Stimulated activated CD8-positive, alpha-beta memory T cell treated with anti-CD3 and anti-CD28 coated beads, Interleukin-7, amount 100 ng/mL, for 1 hour (primary cell): Measurements from ENCODE around the gene MT1A.
A peak's percentile ranks its signal among the peaks of the same experiment; 100 is the strongest.
"Not testable (repeated sequence)": the region's sequence is repeated elsewhere in the genome, so short reads cannot be mapped to it uniquely, and the experiment has no call there.

Experiments
- DNase-seq, 2 donors: peaks; one replicate each; pipeline ENCODE4 v3.0.0-alpha.2; 2020; ENCODE audit warnings: low read depth in 2 of 2

MT1A gene

DNA sequence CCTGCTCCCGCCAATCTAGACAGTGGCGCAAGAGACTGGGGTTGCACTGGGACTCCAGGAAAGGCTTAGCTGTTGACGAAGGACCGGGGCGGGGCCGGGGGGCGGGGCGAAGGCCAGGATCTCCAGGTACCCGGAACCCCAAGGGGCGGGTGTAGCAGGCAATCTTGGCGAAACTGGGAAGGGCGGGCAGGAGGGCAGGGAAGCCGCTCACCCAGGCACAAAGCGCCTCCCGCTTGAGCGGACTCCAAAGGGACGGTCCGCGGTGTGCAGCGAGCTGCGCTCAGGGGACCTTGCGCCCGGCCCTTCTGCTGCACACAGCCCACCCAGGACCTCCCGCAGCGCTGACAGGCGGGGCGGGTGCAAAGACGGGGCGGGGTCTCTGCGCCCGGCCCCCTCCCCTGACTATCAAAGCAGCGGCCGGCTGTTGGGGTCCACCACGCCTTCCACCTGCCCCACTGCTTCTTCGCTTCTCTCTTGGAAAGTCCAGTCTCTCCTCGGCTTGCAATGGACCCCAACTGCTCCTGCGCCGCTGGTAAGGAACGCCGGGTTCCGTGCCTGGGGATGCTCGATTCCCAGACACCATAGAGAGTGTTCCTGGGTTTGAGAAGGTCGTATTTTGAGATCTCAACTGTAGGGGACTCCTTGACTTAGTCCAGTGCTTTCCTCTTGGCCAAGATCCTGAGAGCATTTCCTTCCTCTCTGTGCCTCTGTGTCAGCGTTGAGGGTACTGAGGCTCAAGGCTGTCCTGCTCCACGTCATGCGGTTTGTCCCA, 19.3 kb downstream of the MT1A start, which contains the start of gene MT1F:
MT1F (plus strand) TSS at position 405 of the 772 bp plus-strand sequence; CDS start at position 505, 100 bp downstream.
- DNase-seq, result peak; percentile 35 to 52

DNA sequence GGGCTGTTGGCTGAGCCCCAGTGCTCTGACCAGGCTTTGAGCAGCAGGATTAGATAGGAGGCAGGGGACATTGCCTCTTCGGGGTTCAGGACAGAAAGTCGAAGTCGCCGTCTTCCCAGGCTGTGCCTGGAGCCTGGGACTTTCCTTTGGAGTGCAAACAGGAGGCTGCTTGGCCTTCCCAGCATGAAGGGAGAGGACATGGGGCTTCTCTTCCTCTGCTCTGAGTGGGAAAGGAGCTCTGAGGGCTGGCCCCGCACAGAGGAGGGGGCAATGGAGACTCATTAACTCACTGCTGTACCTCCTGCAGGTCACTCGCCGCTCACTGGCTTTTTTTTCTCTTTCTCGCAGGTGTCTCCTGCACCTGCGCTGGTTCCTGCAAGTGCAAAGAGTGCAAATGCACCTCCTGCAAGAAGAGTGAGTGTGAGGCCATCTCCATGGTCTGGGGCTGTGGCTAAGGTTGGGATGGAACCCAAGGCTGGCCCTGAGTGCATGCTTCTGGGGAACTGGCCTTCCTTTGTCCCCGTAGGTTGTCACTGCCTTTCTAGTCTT, 19.9 kb downstream of the MT1A start:
- DNase-seq, result no peak

DNA sequence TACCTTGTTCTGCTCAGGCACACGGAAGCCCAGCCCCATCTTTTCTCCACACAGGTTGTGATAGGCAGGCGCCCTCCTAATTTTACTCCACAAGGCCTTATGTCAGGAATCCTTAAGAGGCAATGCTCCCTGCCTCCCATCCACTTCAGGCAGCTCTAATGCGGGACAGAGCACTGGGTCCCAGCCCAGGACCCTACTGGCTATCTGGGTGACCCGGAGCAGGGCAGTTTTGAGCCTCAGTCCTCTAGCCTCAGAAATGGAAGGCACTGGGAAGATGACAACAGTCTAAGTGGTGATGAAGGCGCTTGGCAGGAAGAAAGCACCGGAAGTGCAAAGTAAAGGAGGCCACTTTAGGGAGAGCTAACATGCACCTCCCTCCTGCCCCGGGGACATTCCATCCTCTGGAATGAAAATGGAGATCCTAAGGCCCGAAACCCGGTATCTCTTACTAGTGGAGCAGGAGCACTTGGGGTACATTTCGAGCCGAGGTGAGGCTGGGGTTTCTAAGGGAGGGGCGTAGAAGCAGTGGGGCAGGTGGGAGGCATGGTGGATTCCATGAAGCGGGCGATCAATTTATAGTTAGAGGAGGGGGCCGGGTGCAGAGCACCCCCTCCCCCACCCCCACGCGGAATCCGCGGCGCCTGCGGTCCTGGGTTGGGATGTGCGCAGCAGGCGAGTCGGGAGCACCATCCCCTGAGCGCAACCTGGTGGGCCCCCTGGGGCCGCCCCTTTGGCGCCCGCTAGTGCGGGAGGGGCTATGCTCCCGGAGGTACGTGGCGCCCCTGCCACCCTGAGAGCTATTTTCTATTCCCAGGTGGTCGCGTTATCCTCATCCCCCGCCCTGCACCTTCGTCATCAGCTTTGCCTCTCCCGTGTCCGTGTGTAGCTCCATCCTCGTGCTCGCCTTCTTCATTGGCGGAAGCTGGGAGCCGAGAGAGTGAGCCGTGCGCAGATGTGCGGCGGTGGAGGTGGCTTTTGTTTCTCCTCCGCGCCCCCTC, 24.2 kb downstream of the MT1A start:
- DNase-seq, result no peak

DNA sequence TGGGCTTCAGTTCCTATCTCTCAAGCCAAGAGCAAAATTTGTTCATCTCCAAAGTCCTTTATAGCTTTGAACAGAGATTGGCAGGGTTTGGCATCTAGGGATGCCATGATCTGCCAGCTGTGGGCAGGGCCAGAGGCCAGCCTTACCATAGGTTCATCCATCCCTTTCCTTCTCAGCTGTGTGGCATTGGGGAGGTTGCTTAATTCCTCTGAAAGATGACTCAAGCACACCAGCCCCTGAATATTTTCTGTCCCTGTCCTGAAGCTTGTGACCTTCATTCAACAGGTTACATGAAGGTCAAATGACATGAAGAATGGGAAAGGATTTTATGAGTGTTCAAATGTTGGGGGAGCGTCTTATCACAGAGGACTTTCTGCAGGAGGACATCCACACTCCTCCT, 26.0 kb downstream of the MT1A start:
- no peak for DNase-seq

DNA sequence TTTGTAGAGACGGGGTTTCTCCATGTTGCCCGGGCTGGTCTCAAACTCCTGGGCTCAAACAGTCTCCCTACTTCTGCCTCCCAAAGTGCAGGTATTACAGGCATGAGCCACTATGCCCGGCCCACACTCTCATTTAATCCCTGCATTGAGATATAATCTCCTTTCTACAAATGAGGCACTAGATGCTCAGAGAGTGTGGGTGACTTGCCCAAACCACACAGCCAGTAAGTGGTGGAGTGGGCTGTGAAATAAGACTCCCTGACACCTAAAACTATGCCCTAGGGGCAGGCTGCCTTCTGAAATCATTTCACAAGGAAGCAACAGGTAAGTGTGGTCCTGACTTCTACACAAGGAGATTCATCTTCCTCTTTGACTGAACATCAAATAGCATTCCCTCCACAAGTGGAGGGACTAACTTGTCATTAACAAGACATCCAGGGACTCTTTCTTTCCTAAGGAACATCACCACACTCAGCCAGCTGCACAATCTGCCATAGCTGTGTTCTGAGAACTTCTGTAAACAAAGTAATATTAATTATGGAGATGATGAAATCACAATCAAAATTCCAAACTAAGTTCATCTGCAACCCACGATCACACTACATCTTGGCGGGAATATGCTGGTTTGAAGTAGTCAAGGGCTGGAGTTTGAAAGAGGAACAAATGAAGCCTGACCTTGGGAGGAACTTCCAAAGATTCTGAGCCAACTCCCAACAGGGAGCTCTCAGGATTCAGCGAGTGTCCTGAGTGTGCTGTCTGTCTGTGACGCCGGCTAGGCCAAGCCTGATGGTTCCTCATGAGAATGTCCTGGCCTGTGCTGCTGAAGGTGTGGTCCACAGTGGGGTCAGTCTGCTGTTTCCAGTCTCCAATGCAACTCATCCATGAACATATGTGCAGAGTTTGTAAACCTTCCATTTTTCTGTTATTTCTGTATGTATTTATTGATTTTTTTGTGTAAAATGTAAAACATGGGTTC, 27.1 kb downstream of the MT1A start:
- DNase-seq, result not testable (repeated sequence)

DNA sequence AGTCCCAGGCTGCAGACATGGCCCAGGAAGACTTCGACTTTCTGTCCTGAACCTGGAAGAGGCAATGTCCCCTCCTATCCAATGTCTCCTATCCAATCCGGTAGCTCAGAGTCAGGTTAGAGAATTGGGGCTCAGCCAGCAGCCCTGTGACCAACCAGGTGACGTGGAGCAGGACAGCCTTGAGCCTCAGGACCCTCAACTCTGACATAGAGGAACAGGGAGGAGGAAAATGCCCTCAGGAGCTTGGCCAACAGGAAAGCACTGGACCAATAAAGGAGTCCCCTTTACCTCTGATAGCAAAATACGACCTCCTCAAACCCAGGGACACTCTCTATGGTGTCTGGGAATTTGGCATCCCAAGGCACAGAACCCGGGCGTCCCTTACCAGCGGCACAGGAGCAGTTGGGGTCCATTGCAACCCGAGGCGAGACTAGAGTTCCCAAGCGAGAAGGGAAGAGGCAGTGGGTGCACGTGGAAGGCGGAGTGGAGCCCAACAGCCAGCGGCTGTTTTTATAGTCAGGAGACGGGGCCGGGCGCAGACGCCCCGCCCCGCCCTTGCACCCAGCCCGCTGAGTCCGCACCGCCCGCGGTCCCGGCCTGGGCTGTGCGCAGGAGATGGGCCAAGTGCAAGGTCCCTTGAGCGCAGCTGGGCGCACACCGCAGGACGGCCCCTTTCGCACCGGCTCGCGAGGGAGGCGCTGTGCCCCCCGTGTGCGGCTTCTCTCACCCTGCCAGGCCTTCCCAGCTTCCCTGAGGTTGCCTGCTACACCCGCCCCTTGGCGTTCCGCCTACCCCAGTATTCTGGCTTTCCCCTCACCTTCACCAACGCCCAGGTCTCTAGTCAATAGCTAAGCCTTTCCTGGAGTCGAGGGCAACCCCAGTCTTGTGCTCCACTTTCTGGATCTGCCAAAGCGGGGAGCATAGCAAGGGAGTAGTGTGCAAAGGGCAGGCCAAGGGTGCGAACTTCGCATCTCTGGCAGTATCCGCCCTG, 29.4 kb downstream of the MT1A start, which contains the start of gene MT1G:
MT1G (minus strand) TSS at position 485 of the 991 bp plus-strand sequence; CDS start at position 413, 72 bp downstream.
- no peak for DNase-seq

DNA sequence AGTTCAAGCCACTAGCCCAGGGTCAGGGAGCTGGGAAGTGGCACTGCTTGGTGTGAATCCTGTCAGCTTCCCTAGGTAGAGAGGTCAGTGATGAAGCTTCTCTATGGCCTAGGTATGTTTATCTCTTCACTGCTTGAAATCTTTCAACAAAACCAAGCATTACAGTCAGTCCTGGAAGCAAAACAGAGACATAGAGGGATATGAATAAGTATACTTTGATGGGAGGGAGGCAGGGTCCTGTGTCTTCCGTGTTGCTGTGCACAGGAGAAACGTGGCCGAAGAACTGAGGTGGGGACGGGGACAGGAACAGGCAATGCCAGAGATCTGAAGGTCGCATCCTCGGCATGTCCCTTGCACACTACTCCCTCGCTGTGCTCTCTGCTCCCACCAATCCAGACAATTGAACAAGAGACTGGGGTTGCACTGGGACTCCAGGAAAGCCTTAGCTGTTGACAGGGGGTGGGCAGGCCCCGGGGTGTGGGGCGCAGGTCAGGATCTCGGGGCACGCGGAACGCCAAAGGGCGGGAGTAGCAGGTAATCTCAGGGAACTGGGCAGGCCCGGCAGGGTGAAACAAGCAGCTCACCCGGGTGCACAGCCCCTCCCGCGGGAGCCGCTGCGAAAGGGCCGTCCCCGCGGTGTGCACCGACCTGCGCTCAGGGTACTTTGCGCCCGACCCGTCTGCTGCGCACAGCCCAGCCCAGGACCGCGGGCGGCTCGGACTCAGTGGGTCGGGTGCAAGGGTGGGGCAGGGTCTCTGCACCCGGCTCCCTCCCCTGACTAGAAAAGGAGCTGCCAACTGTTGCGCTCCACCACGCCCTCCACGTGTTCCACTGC, 30.8 kb downstream of the MT1A start, which contains the start of gene MT1H:
MT1H (plus strand) TSS at position 810 of the 835 bp plus-strand sequence. CDS start 71 bp downstream, outside the sequence.
- no peak for DNase-seq

DNA sequence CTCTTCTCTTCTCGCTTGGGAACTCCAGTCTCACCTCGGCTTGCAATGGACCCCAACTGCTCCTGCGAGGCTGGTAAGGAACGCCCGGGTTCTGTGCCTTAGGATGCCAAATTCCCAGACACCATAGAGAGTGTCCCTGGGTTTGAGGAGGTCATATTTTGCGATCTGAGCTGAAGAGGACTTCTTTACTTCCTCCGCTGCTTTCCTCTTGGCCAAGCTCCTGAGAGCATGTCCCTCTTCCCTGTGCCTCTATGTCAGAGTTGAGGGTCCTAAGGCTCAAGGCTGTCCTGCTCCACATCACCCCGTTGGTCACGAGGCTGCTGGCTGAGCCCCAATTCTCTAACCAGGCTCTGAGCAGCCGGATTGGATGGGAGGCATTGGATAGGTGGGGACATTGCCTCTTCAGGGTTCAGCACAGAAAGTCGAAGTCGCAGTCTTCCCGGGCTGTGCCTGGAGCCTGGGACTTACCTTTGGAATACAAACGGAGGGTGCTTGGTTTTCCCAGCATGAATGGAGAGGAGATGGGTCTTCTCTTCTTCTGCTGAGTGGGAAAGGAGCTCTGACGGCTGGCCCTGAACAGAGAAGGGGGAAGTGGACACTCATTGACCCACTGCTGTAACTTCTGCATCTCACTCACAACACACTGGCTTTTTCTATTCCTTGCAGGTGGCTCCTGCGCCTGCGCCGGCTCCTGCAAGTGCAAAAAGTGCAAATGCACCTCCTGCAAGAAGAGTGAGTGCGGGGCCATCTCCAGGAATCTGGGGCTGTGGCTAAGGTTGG, 31.6 kb downstream of the MT1A start:
- no peak for DNase-seq

DNA sequence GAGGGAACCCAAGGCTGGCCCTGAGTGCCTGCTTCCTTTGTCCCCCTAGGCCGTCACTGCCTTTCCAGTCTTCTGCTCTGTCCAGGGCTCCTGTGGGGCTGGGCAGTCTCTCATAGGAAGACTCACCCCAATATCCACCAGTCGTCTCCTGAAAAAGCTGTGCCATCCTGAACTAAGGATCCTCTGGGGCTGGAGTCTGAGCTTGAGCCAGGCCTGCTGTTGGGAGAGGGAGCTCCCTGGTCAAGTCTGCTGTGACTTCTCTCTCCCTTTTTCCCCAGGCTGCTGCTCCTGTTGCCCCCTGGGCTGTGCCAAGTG, 32.1 kb downstream of the MT1A start:
- DNase-seq, result no peak

DNA sequence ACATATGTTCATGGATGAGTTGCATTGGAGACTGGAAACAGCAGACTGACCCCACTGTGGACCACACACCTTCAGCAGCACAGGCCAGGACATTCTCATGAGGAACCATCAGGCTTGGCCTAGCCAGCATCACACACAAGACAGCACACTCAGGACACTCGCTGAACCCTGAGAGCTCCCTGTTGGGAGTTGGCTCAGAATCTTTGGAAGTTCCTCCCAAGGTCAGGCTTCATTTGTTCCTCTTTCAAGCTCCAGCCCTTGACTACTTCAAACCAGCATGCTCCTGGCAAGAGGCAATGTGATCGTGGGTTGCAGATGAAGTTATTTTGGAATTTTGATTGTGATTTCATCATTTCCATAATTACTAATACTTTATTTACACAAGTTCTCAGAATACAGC, 33.2 kb downstream of the MT1A start:
- DNase-seq, result not testable (repeated sequence)

DNA sequence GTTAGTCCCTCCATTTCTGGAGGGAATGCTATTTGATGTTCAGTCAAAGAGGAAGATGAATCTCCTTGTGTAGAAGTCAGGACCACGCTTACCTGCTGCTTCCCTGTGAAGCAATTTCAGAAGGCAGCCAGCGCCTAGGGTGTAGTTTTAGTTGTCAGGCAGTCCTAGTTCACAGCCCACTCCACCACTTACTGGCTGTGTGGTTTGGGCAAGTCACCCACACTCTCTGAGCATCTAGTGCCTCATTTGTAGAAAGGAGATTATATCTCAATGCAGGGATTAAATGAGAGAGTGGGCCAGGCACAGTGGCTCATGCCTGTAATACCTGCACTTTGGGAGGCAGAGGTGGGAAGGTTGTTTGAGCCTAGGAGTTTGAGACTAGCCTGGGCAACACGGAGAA, 33.7 kb downstream of the MT1A start:
- DNase-seq, result not testable (repeated sequence)

DNA sequence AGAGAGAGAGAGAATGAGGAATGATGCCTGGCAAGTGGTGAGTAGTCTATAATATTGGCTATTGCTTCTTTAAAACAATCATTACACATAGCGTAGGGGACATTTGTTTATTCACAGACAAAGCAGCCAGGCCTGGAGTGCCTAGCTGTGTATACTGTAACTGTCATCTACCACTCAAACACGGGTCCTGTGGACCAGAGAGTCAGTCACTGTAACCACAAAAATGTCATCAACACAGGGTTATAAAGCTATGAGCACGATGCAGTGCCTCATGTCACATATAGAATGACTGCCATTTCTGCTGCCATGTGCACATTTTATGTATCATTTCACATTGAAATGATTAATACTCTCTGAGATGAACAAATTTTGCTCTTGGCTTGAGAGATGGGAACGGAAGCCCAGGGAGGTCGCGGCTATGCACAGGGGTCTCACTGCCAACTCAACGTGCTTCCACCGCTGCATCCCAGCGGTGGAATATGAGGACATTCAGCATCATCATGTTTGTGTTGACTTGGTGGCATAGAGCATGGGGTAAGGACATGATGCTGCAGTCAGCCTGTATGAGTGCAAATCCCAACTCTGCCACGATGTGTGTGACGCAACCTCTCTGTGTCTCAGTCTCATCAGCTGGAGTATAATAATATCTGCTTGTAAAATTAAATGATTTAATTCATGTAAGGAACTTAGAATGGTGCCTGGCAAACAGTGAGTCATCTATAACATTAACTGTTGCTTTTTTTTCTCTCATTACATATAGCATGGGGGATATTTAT, 34.5 kb downstream of the MT1A start:
- no peak for DNase-seq

DNA sequence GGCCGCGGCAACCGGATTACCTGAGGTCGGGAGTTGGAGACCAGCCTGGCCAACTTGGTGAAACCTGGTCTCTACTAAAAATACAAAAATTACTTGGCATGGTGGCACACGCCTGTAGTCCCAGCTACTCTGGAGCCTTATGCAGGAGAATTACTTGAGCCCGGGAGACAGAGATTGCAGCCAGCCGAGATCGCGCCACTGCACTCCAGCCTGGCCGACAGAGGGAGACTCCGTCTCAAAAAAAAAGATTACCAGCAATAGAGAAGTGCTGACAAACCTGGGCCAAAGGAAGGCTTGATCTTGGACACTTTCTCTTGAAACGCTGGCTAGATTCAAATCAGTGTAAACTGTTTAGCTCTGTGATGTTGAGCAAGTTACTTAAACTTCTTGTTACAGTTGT, 35.5 kb downstream of the MT1A start:
- no peak for DNase-seq

DNA sequence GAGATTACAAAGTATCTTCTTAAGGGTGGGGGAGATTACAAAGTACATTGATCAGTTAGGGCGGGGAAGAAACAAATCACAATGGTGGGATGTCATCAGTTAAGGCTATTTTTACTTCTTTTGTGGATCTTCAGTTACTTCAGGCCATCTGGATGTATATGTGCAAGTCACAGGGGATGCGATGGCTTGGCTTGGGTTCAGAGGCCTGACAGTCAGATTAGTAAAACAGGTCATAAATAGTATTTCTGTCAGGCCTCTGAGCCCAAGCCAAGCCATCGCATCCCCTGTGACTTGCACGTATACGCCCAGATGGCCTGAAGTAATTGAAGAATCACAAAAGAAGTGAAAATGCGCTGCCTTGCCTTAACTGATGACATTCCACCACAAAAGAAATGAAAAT, 36.1 kb downstream of the MT1A start:
- DNase-seq, result not testable (repeated sequence)

DNA sequence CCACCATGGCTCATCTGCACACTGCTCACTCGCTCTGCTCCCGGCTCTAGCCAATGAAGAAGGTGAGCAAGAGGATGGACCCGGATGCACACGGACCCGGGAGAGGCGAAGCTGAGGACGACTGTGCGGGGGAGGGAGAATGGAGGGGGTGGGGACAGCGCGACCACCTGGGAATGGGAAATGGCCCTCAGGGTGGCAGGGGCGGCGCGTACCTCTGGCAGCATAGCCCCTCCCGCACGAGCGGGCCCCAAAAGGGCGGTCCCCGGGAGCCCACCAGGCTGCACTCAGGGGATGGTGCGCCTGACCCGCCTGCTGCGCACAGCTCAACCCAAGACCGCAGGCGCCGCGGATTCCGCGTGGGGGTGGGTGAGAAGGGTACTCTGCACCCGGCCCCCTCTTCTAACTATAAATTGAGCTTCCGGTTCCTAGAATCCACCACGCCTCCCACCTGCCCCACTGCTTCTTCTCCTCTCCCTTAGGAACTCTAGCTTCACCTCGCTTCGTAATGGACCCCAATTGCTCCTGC, 37.3 kb downstream of the MT1A start:
- no peak for DNase-seq

DNA sequence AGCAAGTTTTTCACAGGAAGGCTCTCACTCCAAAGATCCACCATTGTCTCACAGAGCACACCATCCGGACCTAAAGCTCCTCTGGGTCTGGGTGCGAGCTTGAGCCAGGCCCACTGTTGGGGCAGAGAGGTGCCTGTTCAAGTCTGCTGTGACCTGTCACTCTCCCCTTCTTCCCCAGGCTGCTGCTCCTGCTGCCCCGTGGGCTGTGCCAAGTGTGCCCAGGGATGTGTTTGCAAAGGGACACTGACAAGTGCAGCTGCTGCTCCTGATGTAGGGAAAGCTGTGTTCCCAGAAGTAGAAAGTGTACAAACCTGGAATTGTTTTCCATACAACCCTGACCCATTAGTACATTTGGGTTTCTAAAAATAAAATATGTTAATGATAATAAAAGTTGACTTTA, 39.0 kb downstream of the MT1A start:
- DNase-seq, result no peak
